PC-9 (cell line): ENCODE data around the gene SEC14L1. TPM values are rescaled to one million over a fixed set of nuclear protein-coding genes. Genes with fewer than 3 reads are reported as not detected.

Source experiments
- BruUV-seq: library from RNA; stranded (reverse); fragments of 400-500 nt; replicated peaks from 2 replicates; lab custom pipeline; 2021; lab: Mats Ljungman, UMichigan
- CTCF ChIA-PET: fragments of 300-600 bp; sonication (Branson Sonifier 250); formaldehyde crosslinking; loops from one replicate; lab custom pipeline; 2022; ENCODE audit warnings: antibody characterized with exemption; lab: Charles Lee
- POLR2A ChIA-PET: fragments of 300-600 bp; sonication (Branson Sonifier 250); formaldehyde crosslinking; loops from one replicate; lab custom pipeline; 2022; ENCODE audit warnings: antibody characterized with exemption; ENCODE audit not compliant: unreplicated experiment; lab: Charles Lee
- DNase-seq, 2 experiments: peaks; one replicate each; pipeline versions ENCODE4 v3.0.0 to v3.0.0-alpha.2; 2015 to 2022; ENCODE audit warnings: mixed read lengths in 1 of 2
- H2AFZ ChIP-seq: fragments of 200-600 bp; sonication (generic); 2 replicates; pipeline ENCODE4 v1.8.1; 2017; ENCODE audit warnings: antibody characterized with exemption
- H3F3A ChIP-seq: fragments of 200-600 bp; sonication (generic); 2 replicates; pipeline ENCODE4 v1.8.1; 2017; ENCODE audit warnings: antibody characterized with exemption, mild to moderate bottlenecking, low read depth; ENCODE audit not compliant: insufficient read depth
- H3K27ac ChIP-seq: fragments of 200-600 bp; sonication (generic); 2 replicates; pipeline ENCODE4 v1.6.1; 2016; ENCODE audit warnings: mixed run types
- H3K27me3 ChIP-seq: fragments of 200-600 bp; sonication (generic); 2 replicates; pipeline ENCODE4 v1.6.1; 2016; ENCODE audit warnings: low read depth, mixed run types; ENCODE audit not compliant: insufficient read depth
- H3K36me3 ChIP-seq: fragments of 200-600 bp; sonication (generic); 2 replicates; pipeline ENCODE4 v1.6.1; 2016; ENCODE audit warnings: low read depth, mixed run types
- H3K4me1 ChIP-seq: fragments of 200-600 bp; sonication (generic); replicated peaks from 2 replicates; pipeline ENCODE4 v1.6.1; 2016; ENCODE audit warnings: mixed run types; ENCODE audit not compliant: insufficient read depth
- H3K4me2 ChIP-seq: fragments of 200-600 bp; sonication (generic); 2 replicates; pipeline ENCODE4 v1.6.1; 2017; ENCODE audit warnings: mixed run types
- H3K4me3 ChIP-seq: fragments of 200-600 bp; sonication (generic); 2 replicates; pipeline ENCODE4 v1.6.1; 2016; ENCODE audit warnings: mixed run types
- H3K79me2 ChIP-seq: fragments of 200-600 bp; sonication (generic); 2 replicates; pipeline ENCODE4 v1.6.1; 2017; ENCODE audit warnings: low read depth, mixed run types
- H3K9me2 ChIP-seq: fragments of 200-600 bp; sonication (generic); 2 replicates; pipeline ENCODE4 v1.8.1; 2017; ENCODE audit warnings: mild to moderate bottlenecking; ENCODE audit not compliant: insufficient read depth
- H3K9me3 ChIP-seq: fragments of 200-600 bp; sonication (generic); 2 replicates; pipeline ENCODE4 v1.8.1; 2016; ENCODE audit warnings: low read depth; ENCODE audit not compliant: insufficient read depth
- H4K20me1 ChIP-seq: fragments of 200-600 bp; sonication (generic); 2 replicates; pipeline ENCODE4 v1.8.1; 2017; ENCODE audit not compliant: insufficient read depth
- CTCF ChIP-seq: fragments of 200-600 bp; sonication (generic); conservative IDR thresholded peaks from 2 replicates; pipeline ENCODE4 v1.6.1; 2017; ENCODE audit warnings: mixed run types, antibody characterized with exemption, mild to moderate bottlenecking, moderate library complexity
- EZH2 ChIP-seq: fragments of 200-600 bp; sonication (generic); IDR thresholded peaks from 2 replicates; pipeline ENCODE4 v1.8.0; 2017; ENCODE audit warnings: antibody characterized with exemption, low read depth
- intact Hi-C: fragments of 100-400 bp; cut with micrococcal nuclease; formaldehyde crosslinking; loops from one replicate; pipeline ENCODE4 v1.10.0; 2022; ENCODE audit not compliant: unreplicated experiment
- total RNA-seq: library from RNA; stranded (reverse); gene quantifications from 2 replicates; pipeline ENCODE4 v1.2.3, GENCODE V29; 2021

The SEC14L1 gene
- total RNA-seq, 1 experiment from 2014 or later: 83.1 TPM

DNA sequence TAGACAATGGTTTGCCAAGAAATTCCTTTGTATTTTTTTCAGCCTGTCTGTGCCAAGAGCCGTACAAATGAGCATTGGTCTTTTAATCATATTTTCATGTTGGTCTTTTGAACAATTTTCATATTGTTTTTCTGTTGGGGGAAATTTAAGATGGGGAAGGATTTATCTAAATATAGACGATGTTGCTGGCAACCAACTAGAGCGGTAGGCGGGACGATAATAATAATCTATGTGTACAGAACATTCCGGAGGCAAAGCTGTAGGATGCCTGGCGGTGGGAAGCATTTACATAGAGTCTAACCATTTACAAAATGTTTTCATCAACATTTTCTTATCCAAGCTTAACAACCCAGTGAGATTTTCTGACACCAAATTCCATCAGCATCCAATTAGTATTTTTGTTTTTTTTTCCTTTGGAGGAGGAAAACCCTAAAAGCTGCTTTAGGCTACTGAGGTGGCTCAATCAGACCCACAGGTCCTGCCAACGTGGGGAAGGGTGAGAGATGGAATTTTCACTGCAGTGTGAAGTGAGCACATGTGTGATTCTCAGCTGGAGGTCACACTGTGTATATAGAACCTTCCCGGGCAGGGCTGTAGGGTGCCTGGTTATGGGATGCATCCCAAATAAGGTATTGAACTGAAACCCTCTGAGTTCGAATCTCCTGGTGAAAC is 11.7 kb upstream of the SEC14L1 start:
- Histone ChIP-seq H3K4me2 (no peak overlapping the region), H2AFZ (no peak overlapping the region), H3K9me2 (no peaks in the 10 kb centered on the region), H3K36me3 (no peaks in the 10 kb centered on the region), H3K4me3 (no peak overlapping the region), H3K27ac (no peak overlapping the region), H4K20me1 (no peaks in the 10 kb centered on the region), H3F3A (peaks cover 38% of the 10 kb centered on the region), H3K27me3 (no peaks in the 10 kb centered on the region), H3K9me3 (no peaks in the 10 kb centered on the region), H3K79me2 (no peaks in the 10 kb centered on the region), H3K4me1 (peaks cover 51% of the 10 kb centered on the region)
- no peak for DNase-seq
- TF ChIP-seq EZH2: no peak
- no peak for TF ChIP-seq CTCF
- BruUV-seq: no TSS peak
- ChIA-PET POLR2A (no interaction called here), CTCF (no interaction called here)
- intact Hi-C loops: no loop called here

DNA sequence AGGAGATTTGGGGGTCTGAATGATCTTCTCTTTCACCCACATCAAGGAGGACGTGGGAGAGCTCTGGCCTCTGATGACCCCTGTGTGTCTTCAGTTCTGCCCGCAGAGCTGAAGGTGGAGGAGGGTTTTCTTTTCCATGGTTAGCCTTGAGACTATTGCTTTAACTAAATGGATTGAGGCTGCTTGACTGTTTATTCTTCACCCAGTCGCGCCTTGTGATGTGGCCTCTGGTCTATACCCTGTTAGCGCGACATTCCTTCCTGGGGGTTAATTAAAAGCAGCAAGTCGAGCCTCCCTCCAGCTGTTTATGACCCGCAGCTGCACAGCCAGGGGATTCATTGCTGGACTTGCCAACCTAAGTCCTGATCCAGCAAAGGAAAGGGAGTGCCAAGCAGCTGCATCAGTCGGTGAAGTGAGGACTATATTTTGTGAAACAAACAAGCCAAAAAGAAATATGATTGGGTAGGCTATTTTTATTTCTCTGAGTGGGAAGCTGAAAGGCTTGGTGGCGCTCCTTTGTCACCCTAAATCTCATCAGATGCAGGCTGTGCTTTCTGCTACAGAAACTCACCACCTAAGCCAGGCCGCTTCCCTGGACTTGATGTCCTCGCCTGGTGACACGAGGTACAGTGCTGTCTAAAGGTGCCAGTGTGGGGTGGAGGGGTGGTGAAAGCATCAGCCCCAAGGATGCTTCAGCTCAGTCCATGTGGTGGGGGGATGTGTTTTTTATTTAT is 11.0 kb upstream of the SEC14L1 start:
- ChIA-PET POLR2A (no interaction called here), CTCF (no interaction called here)
- H3F3A ChIP-seq: peaks cover 31% of the 10 kb centered on the region
- no peaks in the 10 kb centered on the region for H4K20me1 ChIP-seq
- no peaks in the 10 kb centered on the region for H3K27me3 ChIP-seq
- no TSS peak for BruUV-seq
- no peak for DNase-seq
- no peak overlapping the region for H3K4me3 ChIP-seq
- intact Hi-C loops: no loop called here
- TF ChIP-seq EZH2 (no peak), CTCF (no peak)
- peaks cover 45% of the 10 kb centered on the region for H3K4me1 ChIP-seq
- no peaks in the 10 kb centered on the region for H3K9me2 ChIP-seq
- no peaks in the 10 kb centered on the region for H3K9me3 ChIP-seq
- H3K79me2 ChIP-seq: no peaks in the 10 kb centered on the region
- no peak overlapping the region for H3K4me2 ChIP-seq
- H2AFZ ChIP-seq: no peak overlapping the region
- no peaks in the 10 kb centered on the region for H3K36me3 ChIP-seq
- H3K27ac ChIP-seq: no peak overlapping the region

DNA sequence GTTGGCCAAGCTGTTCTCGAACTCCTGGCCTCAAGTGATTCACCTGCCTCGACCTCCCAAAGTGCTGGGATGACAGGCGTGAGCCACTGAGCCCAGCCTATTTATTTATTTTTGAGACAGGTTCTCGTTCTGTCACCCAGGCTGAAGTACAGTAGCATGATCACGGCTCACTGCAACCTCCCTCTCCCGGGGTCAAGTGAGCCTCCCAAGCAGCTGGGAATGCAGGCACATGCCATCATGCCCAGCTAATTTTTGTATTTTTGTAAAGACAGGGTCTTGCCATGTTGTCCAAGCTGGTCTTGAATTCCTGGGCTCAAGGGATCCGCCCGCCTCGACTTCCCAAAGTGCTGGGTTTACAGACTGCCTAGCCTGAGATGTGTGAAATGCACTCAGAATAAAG is 10.2 kb upstream of the SEC14L1 start:
- no peaks in the 10 kb centered on the region for H3K9me2 ChIP-seq
- DNase-seq: no peak
- H3K79me2 ChIP-seq: no peaks in the 10 kb centered on the region
- no peaks in the 10 kb centered on the region for H4K20me1 ChIP-seq
- no peak overlapping the region for H3K4me3 ChIP-seq
- H3K4me2 ChIP-seq: no peak overlapping the region
- H3K4me1 ChIP-seq: peaks cover 39% of the 10 kb centered on the region
- no peak overlapping the region for H2AFZ ChIP-seq
- H3K36me3 ChIP-seq: no peaks in the 10 kb centered on the region
- no TSS peak for BruUV-seq
- TF ChIP-seq EZH2 (no peak), CTCF (no peak)
- H3K9me3 ChIP-seq: no peaks in the 10 kb centered on the region
- no peak overlapping the region for H3K27ac ChIP-seq
- ChIA-PET CTCF (no interaction called here), POLR2A (no interaction called here)
- H3F3A ChIP-seq: peaks cover 29% of the 10 kb centered on the region
- intact Hi-C loops: no loop called here
- no peaks in the 10 kb centered on the region for H3K27me3 ChIP-seq
